GM19438 (cell line): Measurements from ENCODE around the gene SDHD.
"Not testable (repeated sequence)": the region's sequence is repeated elsewhere in the genome, so short reads cannot be mapped to it uniquely, and the experiment has no call there.

Experiments
- ATAC-seq: cut with Tn5 transposase; IDR thresholded peaks from one replicate; pipeline ENCODE4 v1.9.1; 2021; ENCODE audit warnings: low read depth; ENCODE audit not compliant: unreplicated experiment

Gene SDHD

DNA sequence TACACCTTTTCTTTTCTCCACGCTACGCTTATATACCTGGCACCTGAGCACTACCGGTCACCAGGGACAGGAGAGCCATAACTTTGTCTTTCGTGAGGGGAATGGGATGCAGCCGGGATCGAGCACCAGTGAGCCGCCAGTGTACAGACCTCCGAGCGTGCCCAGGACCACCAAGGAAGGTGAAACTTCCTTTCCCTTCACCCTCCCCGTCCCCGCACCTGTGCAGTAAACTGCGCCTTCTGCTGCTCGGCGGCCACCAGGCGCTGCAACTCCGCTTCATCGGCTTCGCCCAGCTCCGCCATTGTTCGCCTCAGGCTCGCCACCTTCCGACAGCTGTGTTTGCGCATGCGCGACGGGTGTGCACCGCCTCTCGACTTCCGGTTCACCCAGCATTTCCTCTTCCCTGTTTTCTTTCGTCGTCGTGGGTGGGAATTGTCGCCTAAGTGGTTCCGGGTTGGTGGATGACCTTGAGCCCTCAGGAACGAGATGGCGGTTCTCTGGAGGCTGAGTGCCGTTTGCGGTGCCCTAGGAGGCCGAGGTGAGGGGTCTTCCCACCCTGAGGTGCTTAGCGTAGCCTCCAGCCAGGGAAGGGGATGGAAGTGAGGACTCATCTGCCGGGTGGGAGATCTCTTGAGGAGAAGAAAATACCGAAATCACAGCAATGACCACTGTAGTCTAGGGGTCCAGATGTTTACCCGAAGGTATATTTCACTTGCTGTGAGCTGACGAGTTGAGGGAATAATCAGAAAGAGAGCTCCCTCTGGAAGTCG lies at the start of gene SDHD, which contains the start of gene TIMM8B:
Gene SDHD (plus strand): TSS at position 452 of the 770 bp plus-strand sequence. CDS start 35 bp downstream, at position 487.
Gene TIMM8B (minus strand): TSS at position 335 of the 770 bp plus-strand sequence. CDS start 33 bp downstream, at position 302.
- peak; percentile 95 for ATAC-seq

DNA sequence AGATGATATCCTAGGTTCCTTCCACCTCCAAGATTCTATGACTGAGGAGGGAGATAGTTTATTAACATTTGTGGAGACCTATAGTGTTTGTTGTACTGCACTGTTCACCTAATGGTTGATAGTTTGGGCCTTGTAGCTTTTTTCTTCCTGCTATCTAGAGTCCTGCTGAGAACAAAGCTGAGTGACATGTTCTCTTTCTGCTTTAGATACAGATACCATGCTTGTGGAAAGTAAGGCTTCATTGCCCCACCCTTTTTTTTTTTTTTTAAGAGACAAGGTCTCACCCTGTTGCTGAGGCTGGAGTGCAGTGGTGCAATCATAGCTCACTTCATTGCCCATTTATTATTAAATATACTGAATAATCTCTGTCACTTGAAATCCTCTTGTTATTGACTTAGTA lies 49.1 kb upstream of the SDHD start:
- no peak for ATAC-seq

DNA sequence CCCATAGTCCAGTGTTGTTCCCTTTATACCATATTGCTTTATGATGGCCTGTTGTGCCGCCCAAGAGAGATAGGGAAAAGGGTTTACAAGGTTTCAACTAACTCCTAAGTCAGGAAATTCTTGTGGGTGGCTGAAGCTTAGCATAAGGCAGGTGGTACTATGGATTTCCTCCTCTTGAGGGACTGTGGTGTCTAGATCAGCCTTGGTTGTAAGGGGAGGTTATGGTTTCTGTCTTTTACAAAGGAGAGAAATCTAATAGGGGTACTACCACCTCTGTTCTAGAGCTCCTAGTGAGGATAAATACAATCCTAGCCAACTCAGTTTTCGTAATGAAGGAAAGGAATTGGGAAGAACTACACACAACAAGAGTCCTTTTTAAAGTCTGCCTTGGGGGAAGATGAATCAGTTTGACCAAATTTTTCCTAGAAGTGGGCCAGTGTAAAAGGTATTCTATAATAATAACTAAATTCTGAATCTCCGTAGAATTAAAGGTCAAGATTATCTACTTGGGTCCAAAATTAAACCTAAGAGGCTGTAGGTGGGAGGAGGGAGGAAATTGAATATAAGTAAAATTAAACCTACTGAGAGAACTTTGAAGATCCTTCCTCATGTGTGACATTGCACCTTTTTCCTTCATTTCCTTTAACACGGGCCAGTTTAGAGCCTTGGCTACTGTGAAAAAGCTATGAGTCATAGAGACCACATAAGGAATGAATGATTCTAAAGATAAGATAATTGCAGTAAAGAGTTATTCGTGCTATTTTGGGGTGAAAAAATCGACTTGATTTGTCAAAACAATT lies 44.3 kb upstream of the SDHD start:
- ATAC-seq = no peak

DNA sequence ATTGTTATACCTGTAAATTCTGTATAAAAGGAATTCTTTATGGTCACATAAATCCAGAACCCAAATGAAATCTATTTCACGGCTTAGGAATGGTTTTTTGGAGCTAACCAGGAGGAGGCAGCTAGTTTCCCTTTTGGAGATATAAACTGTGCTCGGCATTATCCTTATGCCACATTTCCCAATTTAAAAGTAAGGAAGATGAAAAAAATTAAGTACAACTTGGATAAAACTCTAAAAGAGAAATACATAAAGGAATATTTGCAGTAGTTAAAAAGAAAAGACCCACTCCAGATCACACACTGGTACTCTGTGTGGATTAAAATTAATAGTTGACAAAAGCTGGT lies 43.7 kb upstream of the SDHD start:
- ATAC-seq = no peak

DNA sequence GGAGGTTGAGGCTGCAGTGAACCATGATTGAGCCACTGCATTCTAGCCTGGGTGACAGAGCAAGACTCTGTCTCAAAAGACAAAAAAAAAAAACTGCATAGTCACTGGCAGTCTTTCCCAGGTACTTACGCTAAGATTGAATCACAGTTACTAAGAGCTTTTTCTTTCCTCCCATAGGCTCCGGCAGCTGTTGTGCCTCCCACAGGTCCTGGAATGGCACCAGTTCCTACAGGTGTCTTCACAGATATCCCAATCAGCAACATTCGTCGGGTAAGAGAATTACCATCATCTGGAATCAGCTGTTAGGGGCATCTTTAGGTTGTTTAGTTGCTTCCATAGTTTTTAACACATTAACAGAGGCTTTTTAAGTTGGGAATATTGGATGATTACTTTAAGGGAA lies 41.7 kb upstream of the SDHD start:
- ATAC-seq = no peak

DNA sequence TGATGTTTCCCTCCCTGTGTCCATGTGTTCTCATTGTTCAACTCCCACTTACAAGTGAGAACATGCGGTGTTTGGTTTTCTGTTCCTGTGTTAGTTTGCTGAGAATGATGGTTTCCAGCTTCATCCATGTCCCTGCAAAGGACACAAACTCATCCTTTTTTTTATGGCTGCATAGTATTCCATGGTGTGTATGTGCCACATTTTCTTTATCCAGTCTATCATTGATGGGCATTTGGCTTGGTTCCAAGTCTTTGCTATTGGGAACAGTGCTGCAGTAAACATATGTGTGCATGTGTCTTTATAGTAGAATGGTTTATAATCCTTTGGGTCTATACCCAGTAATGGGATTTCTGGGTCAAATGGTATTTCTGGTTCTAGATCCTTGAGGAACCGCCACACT lies 40.0 kb upstream of the SDHD start:
- ATAC-seq = not testable (repeated sequence)

- ATAC-seq = not testable (repeated sequence)
These were observed 38.4 kb upstream of the SDHD start for GRCh38 chr11:112048256-112048655.

- ATAC-seq = no peak
These were observed 36.9 kb upstream of the SDHD start for GRCh38 chr11:112049777-112050176.

- peak; percentile 81 for ATAC-seq
These were observed 36.0 kb upstream of the SDHD start for GRCh38 chr11:112050721-112051120.

DNA sequence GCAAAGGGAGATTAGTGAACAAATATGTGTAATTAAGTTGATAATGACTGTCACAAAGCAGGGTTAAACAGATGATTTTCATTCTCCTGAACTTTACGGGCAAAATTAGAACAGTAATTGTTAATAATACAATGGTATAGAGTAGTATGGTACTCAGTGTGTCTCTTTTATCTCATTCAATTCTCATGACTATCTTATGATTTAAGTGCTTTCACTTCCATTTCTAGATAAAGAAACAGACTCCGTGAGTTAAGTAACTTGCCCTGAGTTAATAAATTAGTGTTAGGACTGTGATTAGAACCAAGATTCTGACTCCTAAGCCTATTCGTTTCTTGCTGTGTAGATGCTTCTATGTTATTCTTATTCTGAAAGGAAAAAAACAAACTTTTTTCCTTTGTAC lies 34.9 kb upstream of the SDHD start:
- ATAC-seq = no peak

DNA sequence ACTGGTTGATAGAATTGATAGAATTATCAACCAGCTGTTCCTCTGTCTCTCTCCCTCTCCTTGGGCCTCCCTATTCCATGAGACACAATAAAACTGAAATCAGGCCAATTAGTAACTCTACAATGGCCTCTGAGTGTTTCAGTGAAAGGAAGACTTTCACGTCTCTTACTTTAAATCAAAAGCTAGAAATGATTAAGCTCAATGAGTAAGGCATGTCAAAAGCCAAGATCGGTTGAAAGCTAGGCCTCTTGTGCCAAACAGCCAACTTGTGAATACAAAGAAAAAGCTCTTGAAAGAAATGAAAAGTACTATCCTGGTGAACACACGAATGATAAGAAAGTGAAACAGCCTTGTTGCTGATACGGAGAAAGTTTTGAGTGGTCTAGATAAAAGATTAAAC lies 29.5 kb upstream of the SDHD start:
- no peak for ATAC-seq

GRCh38 chr11:112058103-112058502 lies 28.6 kb upstream of the SDHD start:
- no peak for ATAC-seq

- no peak for ATAC-seq
These were observed 23.8 kb upstream of the SDHD start for GRCh38 chr11:112062923-112063322.

- peak; percentile 87 for ATAC-seq
These were observed 12.5 kb upstream of the SDHD start, which contains the start of the genes NKAPD1 and PIH1D2 for GRCh38 chr11:112073941-112074811. TSS of gene NKAPD1 (plus strand) at chr11:112074299. CDS start at chr11:112075575, 1,276 bp downstream. TSS of gene PIH1D2 (minus strand) at chr11:112074017. CDS start at chr11:112073174, 843 bp downstream.

- no peak for ATAC-seq
These were observed 3.9 kb upstream of the SDHD start for GRCh38 chr11:112082729-112083128.

- ATAC-seq = peak; percentile 23
These were observed 751 bp upstream of the SDHD start for GRCh38 chr11:112085822-112086421.

- ATAC-seq = no peak
These were observed 539 bp downstream of the SDHD start for GRCh38 chr11:112087212-112087611.

GRCh38 chr11:112095302-112095701 lies 8.6 kb downstream of the SDHD start:
- not testable (repeated sequence) for ATAC-seq

DNA sequence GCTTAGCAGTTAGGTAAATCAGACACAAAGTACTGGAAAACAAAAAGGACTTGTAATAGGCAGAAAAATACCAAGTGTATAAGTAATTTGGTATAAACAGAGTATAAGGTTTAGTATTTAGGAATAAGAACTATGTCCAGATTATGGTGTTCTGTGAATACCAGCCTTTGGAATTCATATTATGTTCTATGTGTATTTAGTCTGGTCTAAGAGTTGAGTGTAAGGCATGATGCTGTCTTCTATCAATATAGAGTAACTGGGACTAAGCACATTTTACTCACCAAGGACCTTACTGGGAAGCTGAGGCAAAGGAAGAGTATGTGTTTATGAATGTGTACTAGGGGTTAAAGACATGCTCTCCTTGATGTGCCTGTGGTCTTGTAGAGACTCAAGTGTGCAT lies 9.5 kb downstream of the SDHD start:
- ATAC-seq = no peak
